Thymus (tissue), 11 donors: ENCODE data around the gene IGF2BP3. TPM values are rescaled to one million over a fixed set of nuclear protein-coding genes. Genes with fewer than 3 reads are reported as not detected.
A peak's percentile ranks its signal among the peaks of the same experiment; 100 is the strongest.
"Not testable (repeated sequence)": the region's sequence is repeated elsewhere in the genome, so short reads cannot be mapped to it uniquely, and the experiment has no call there.

Experiments
- DNase-seq, 9 donors: peaks; one replicate each; pipeline ENCODE4 v3.0.0-alpha.2; 2013; ENCODE audit warnings: low spot score in 9 of 9, low read depth in 6 of 9, missing footprints in 1 of 9
- H3K27ac ChIP-seq, 2 donors: one replicate each; pipeline ENCODE4 v1.5.1; 2013; ENCODE audit warnings: control low read depth in 1 of 2, low read depth in 1 of 2, low read length in 1 of 2, mild to moderate bottlenecking in 1 of 2, moderate library complexity in 1 of 2
- H3K27me3 ChIP-seq, 2 donors: one replicate each; pipeline ENCODE4 v1.5.1; 2013; ENCODE audit warnings: low read length in 1 of 2; ENCODE audit not compliant: control insufficient read depth in 2 of 2, insufficient read depth in 1 of 2
- H3K36me3 ChIP-seq, 2 donors: one replicate each; pipeline ENCODE4 v1.5.1; 2013; ENCODE audit warnings: low read length in 1 of 2, mild to moderate bottlenecking in 1 of 2, moderate library complexity in 1 of 2; ENCODE audit not compliant: control insufficient read depth in 2 of 2, insufficient read depth in 2 of 2
- H3K4me1 ChIP-seq, 2 donors: one replicate each; pipeline ENCODE4 v1.5.1; 2013; ENCODE audit warnings: low read length in 2 of 2; ENCODE audit not compliant: control insufficient read depth in 2 of 2, insufficient read depth in 2 of 2
- H3K4me3 ChIP-seq, 2 donors: one replicate each; pipeline ENCODE4 v1.5.1; 2013; ENCODE audit warnings: low read length in 2 of 2, control low read depth in 1 of 2, mild to moderate bottlenecking in 1 of 2
- H3K9me3 ChIP-seq, 2 donors: one replicate each; pipeline ENCODE4 v1.5.1; 2013; ENCODE audit warnings: low read length in 1 of 2, mild to moderate bottlenecking in 1 of 2; ENCODE audit not compliant: control insufficient read depth in 2 of 2, insufficient read depth in 1 of 2
- WGBS: extraction: QIAGEN DNeasy Blood & Tissue Kit; methylation state at CpG from one replicate; pipeline ENCODE4 v1.1.7; 2013; 5-methylcytosine and 5-hydroxymethylcytosine counted together
- polyA plus RNA-seq: library from polyadenylated mRNA; stranded (reverse); fragments of 200-250 nt; gene quantifications from one replicate; pipeline ENCODE4 v1.2.3, GENCODE V29; 2013
- total RNA-seq: library from RNA; stranded (reverse); fragments of 120-200 nt; gene quantifications from one replicate; pipeline ENCODE4 v1.2.4, GENCODE V29; 2013
- donor health status: healthy.

Gene IGF2BP3
- total and polyA plus RNA-seq, 2 donors = 3.4 to 16.5 TPM

GRCh38 chr7:23312141-23312540, 158.2 kb downstream of the IGF2BP3 start:
- WGBS = 23% methylated on average over 2 of the region's 2 CpGs
- not testable (repeated sequence) for H3K9me3 ChIP-seq, H3K27me3 ChIP-seq, H3K4me1 ChIP-seq, H3K27ac ChIP-seq, DNase-seq, H3K4me3 ChIP-seq
- H3K36me3 ChIP-seq = peaks cover 14 to 57% of the 10 kb centered on the region in 2 donors

- H3K36me3 ChIP-seq = peaks cover 14 to 48% of the 10 kb centered on the region in 2 donors
- no peaks in the 10 kb centered on the region for H3K4me1 ChIP-seq
- no peak for DNase-seq
- no peak overlapping the region for H3K27ac ChIP-seq
- H3K27me3 ChIP-seq = no peaks in the 10 kb centered on the region
- 95% methylated on average over 6 of the region's 6 CpGs for WGBS
- no peaks in the 10 kb centered on the region for H3K9me3 ChIP-seq
- H3K4me3 ChIP-seq = no peak overlapping the region
Observed at GRCh38 chr7:23308754-23309153, 161.5 kb downstream of the IGF2BP3 start.

GRCh38 chr7:23306936-23307521, 163.3 kb downstream of the IGF2BP3 start:
- H3K36me3 ChIP-seq = peaks cover 18 to 47% of the 10 kb centered on the region in 2 donors
- WGBS = 95% methylated on average over 2 of the region's 2 CpGs
- no peak overlapping the region for H3K4me3 ChIP-seq
- H3K4me1 ChIP-seq = no peaks in the 10 kb centered on the region
- no peaks in the 10 kb centered on the region for H3K27me3 ChIP-seq
- H3K27ac ChIP-seq = no peak overlapping the region
- no peak for DNase-seq
- no peaks in the 10 kb centered on the region for H3K9me3 ChIP-seq

GRCh38 chr7:23299770-23300300, 170.5 kb downstream of the IGF2BP3 start:
- peaks cover 5 to 10% of the 10 kb centered on the region in 2 donors for H3K36me3 ChIP-seq
- H3K27me3 ChIP-seq = peaks cover 0 to 2% of the 10 kb centered on the region in 2 donors
- H3K9me3 ChIP-seq = no peaks in the 10 kb centered on the region
- DNase-seq = no peak
- 22% methylated on average over 12 of the region's 12 CpGs for WGBS
- H3K4me3 ChIP-seq = peak overlapping the region; percentile 86
- peaks cover 5 to 17% of the 10 kb centered on the region in 2 donors for H3K4me1 ChIP-seq
- peak overlapping the region; percentile 62 to 68 for H3K27ac ChIP-seq

- Histone ChIP-seq H3K4me3 (peak within 1 kb of the TSS; percentile 86), H3K4me1 (peaks cover 5 to 17% of the 10 kb centered on the region in 2 donors), H3K36me3 (peaks cover 5 to 10% of the 10 kb centered on the region in 2 donors), H3K27me3 (peaks cover 0 to 2% of the 10 kb centered on the region in 2 donors), H3K27ac (peak within 1 kb of the TSS; percentile 75 to 78), H3K9me3 (no peaks in the 10 kb centered on the region)
- DNase-seq = peak; percentile 92 to 99 (median 97)
- 1% methylated on average over 59 of the region's 59 CpGs for WGBS
Observed at GRCh38 chr7:23298885-23299769, 171.2 kb downstream of the IGF2BP3 start, which contains the start of gene MALSU1. Gene MALSU1, plus strand, starts transcription at chr7:23299339. Its CDS starts 14 bp downstream, at chr7:23299353.

GRCh38 chr7:23298141-23298881, 172.0 kb downstream of the IGF2BP3 start:
- peaks cover 5 to 17% of the 10 kb centered on the region in 2 donors for H3K4me1 ChIP-seq
- peak overlapping the region; percentile 75 to 77 for H3K27ac ChIP-seq
- 96% methylated on average over 11 of the region's 11 CpGs for WGBS
- peaks cover 0 to 2% of the 10 kb centered on the region in 2 donors for H3K27me3 ChIP-seq
- H3K9me3 ChIP-seq = no peaks in the 10 kb centered on the region
- no peak for DNase-seq
- H3K4me3 ChIP-seq = peak overlapping the region; percentile 86
- H3K36me3 ChIP-seq = peaks cover 5 to 6% of the 10 kb centered on the region in 2 donors

GRCh38 chr7:23295401-23295697, 174.9 kb downstream of the IGF2BP3 start:
- Histone ChIP-seq H3K9me3 (no peaks in the 10 kb centered on the region), H3K4me1 (peaks cover 2 to 13% of the 10 kb centered on the region in 2 donors), H3K36me3 (no peaks in the 10 kb centered on the region), H3K27me3 (peaks cover 0 to 2% of the 10 kb centered on the region in 2 donors), H3K27ac (no peak overlapping the region), H3K4me3 (no peak overlapping the region)
- no peak for DNase-seq

GRCh38 chr7:23294549-23295400, 175.5 kb downstream of the IGF2BP3 start:
- H3K27me3 ChIP-seq = peaks cover 0 to 2% of the 10 kb centered on the region in 2 donors
- 91% methylated on average over 6 of the region's 6 CpGs for WGBS
- H3K4me3 ChIP-seq = no peak overlapping the region
- no peak overlapping the region for H3K27ac ChIP-seq
- H3K4me1 ChIP-seq = peaks cover 0 to 14% of the 10 kb centered on the region in 2 donors
- DNase-seq = no peak
- no peaks in the 10 kb centered on the region for H3K9me3 ChIP-seq
- H3K36me3 ChIP-seq = no peaks in the 10 kb centered on the region
